ENCODE measurements around the gene PHOX2B.
"Not testable (repeated sequence)": the region's sequence is repeated elsewhere in the genome, so short reads cannot be mapped to it uniquely, and the experiment has no call there.

Gene PHOX2B

DNA sequence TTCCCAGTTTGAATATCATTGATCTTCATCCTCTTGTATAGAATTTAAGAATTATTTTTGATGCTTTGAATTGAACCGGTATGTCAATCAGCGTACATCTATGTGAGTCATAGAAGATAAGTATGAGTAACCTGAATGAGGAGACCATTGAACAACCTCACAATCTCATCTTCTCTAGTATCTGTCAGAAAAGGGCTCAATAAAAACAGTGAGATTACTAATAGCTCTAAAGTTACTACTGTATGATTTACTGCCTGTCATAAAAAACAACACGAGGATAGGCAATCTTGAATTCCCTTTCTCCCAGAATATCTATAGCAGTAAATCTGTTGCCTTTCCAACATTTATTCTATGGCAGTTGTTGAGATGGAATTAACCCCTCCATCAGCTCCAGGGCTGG is 36.1 kb downstream of the PHOX2B start:
- TF ChIP-seq, protein P1, sequence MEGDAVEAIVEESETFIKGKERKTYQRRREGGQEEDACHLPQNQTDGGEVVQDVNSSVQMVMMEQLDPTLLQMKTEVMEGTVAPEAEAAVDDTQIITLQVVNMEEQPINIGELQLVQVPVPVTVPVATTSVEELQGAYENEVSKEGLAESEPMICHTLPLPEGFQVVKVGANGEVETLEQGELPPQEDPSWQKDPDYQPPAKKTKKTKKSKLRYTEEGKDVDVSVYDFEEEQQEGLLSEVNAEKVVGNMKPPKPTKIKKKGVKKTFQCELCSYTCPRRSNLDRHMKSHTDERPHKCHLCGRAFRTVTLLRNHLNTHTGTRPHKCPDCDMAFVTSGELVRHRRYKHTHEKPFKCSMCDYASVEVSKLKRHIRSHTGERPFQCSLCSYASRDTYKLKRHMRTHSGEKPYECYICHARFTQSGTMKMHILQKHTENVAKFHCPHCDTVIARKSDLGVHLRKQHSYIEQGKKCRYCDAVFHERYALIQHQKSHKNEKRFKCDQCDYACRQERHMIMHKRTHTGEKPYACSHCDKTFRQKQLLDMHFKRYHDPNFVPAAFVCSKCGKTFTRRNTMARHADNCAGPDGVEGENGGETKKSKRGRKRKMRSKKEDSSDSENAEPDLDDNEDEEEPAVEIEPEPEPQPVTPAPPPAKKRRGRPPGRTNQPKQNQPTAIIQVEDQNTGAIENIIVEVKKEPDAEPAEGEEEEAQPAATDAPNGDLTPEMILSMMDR (IDR thresholded peaks at IDR 0.05; ENCODE audit: low read depth, low read length) = no peak

DNA sequence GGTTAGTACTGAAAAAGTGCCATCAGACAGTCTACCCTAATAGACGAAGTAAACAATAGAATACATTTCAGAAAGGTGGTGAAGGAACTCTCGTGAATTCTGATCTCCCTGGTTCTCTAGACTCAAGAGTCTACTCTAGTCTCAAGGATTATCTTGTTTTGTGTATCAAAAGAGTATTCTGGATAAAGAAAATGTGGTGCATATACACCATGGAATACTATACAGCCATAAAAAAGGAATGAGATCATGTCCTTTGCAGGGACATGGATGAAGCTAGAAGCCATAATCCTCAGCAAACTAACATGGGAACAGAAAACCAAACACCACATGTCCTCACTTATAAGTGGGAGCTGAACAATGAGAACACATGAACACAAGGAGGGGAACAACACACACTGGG is 36.9 kb downstream of the PHOX2B start:
- not testable (repeated sequence) for H3K4me3 ChIP-seq (ENCODE audit: low read depth, low read length); H3K36me3 ChIP-seq; DNase-seq; H3K27me3 ChIP-seq (ENCODE audit: insufficient read depth, low read depth, severe bottlenecking); H3K9me3 ChIP-seq (ENCODE audit: severe bottlenecking); H3K27ac ChIP-seq

More for the DNA sequence above, 36.1 kb downstream of the PHOX2B start:
- H3K4me3 ChIP-seq (ENCODE audit: low read depth, low read length) = no peak overlapping the region
- H3K9me3 ChIP-seq (ENCODE audit: severe bottlenecking) = no peaks in the 10 kb centered on the region
- no peaks in the 10 kb centered on the region for H3K36me3 ChIP-seq
- no peaks in the 10 kb centered on the region for H3K27me3 ChIP-seq (ENCODE audit: insufficient read depth, low read depth, severe bottlenecking)
- no peak for DNase-seq
- no peak overlapping the region for H3K27ac ChIP-seq

DNA sequence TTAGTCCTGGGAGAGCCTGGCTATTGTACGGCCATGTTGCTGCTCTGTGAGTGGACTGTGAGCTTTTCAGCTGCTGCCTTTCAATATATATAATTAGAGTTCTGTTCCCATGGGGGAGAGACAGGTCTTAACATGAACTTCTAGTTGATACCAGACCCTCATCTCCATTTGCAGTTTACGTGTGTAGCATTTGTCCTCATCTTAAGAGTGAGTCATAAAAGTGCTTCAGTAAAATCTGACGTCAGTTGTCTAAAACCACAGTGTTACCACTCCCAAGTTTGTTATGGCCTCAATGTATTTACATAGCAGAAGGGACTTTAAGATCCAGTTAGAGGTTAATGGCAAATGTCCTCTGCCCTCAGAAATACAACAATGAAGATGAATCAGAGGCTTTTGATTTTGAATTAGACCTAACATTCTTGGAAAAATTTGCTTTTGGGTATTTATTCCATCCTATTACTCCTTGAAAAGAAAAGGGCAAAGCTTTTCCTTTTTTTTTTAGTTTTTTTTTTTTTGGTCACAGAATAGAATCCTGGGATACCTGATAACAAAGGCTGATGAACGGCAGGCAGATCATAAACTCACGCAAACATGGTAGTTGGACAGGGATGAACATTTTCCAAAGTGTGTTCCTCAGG is 38.6 kb downstream of the PHOX2B start:
- no peaks in the 10 kb centered on the region for H3K27me3 ChIP-seq (ENCODE audit: insufficient read depth, low read depth, severe bottlenecking)
- no peaks in the 10 kb centered on the region for H3K36me3 ChIP-seq
- DNase-seq = no peak
- TF ChIP-seq, protein P1 (IDR thresholded peaks at IDR 0.05; ENCODE audit: low read depth, low read length) = no peak
- no peak overlapping the region for H3K27ac ChIP-seq
- H3K9me3 ChIP-seq (ENCODE audit: severe bottlenecking) = no peaks in the 10 kb centered on the region
- H3K4me3 ChIP-seq (ENCODE audit: low read depth, low read length) = no peak overlapping the region

DNA sequence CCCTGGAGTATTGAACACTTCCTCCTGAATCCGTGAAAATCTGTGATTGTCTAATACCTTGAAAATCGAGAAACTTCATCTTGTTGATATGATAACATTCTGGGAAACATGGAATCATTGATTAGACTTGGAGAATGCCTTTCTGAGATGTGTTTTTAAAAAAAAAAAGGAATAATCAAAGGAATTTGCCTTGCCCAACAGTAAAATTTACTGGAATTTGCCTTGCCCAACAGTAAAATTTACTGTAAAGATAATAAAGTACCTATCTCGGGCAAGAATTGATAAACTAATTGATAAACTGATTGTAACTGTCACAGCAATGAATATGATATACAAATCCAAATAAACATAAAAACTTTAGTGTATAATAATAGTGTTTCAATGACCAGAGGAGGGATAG is 44.7 kb downstream of the PHOX2B start:
- H3K36me3 ChIP-seq = no peaks in the 10 kb centered on the region
- TF ChIP-seq, protein P1 (IDR thresholded peaks at IDR 0.05; ENCODE audit: low read depth, low read length) = no peak
- H3K9me3 ChIP-seq (ENCODE audit: severe bottlenecking) = no peaks in the 10 kb centered on the region
- no peak overlapping the region for H3K27ac ChIP-seq
- no peak overlapping the region for H3K4me3 ChIP-seq (ENCODE audit: low read depth, low read length)
- DNase-seq = no peak
- no peaks in the 10 kb centered on the region for H3K27me3 ChIP-seq (ENCODE audit: insufficient read depth, low read depth, severe bottlenecking)

DNA sequence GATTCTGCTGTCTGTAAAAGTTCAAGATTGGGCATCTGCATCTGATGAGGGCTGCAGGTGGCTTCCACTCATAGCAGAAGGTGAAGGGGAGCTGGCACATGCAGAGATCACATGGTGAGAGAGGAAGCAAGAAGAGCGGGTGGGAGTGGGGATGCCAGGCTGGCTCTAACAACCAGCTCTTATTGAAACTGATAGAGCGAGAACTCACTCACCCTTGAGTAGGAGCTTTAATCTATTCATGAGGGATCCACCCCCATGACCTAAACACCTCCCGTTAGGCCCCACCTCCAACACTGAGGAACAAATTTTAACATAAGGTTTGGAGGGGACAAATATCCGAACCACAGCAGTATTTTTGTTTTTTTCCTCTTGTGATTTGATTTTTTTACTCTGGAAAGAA is 45.8 kb downstream of the PHOX2B start:
- Histone ChIP-seq H3K4me3 (ENCODE audit: low read depth, low read length) (no peak overlapping the region), H3K27me3 (ENCODE audit: insufficient read depth, low read depth, severe bottlenecking) (no peaks in the 10 kb centered on the region), H3K27ac (no peak overlapping the region), H3K9me3 (ENCODE audit: severe bottlenecking) (no peaks in the 10 kb centered on the region), H3K36me3 (no peaks in the 10 kb centered on the region; the same call in 1 of the 2 replicates)
- DNase-seq = no peak
- TF ChIP-seq, protein P1 (IDR thresholded peaks at IDR 0.05; ENCODE audit: low read depth, low read length) = no peak

DNA sequence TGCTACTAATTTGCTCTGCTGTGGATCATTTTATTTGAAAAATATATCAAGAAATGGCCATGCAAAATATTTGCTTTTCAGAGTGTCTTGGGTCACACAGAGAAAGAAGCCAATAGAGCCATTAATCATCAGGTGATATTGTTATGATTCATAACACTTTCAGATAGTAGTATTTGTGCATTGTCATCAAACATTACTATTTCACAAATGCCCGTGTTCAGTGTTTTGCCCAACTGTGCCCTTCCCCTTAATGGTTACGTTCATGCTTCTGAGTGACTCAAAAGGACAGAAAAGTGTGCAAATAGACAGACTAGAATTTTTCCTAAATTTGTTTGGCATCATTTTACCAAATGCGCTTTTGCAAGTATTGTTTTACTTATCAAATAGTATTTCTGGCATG is 46.5 kb downstream of the PHOX2B start:
- H3K9me3 ChIP-seq (ENCODE audit: severe bottlenecking) = no peaks in the 10 kb centered on the region
- no peak overlapping the region for H3K4me3 ChIP-seq (ENCODE audit: low read depth, low read length)
- H3K27ac ChIP-seq = no peak overlapping the region
- TF ChIP-seq, protein P1 (IDR thresholded peaks at IDR 0.05; ENCODE audit: low read depth, low read length) = no peak
- H3K36me3 ChIP-seq = no peaks in the 10 kb centered on the region; the same call in 1 of the 2 replicates
- no peaks in the 10 kb centered on the region for H3K27me3 ChIP-seq (ENCODE audit: insufficient read depth, low read depth, severe bottlenecking)
- DNase-seq = no peak

Measured in WERI-Rb-1 (cell line).